Upper lobe of left lung (tissue), 6 donors: Measurements from ENCODE around the gene TCEA3. TPM values are rescaled to one million over a fixed set of nuclear protein-coding genes. Genes with fewer than 3 reads are reported as not detected.
A peak's percentile ranks its signal among the peaks of the same experiment; 100 is the strongest.

ENCODE experiments used
- ATAC-seq, 2 donors: fragments of 200-7000 bp; cut with Tn5 transposase; one replicate each; pipeline ENCODE4 v1.9.1; 2022; ENCODE audit warnings: mild to moderate bottlenecking in 2 of 2, moderate library complexity in 2 of 2; ENCODE audit not compliant: low FRiP score in 2 of 2
- DNase-seq, 2 donors: peaks; one replicate each; pipeline ENCODE4 v3.0.0-alpha.2; 2019 to 2020
- H3K27ac ChIP-seq, 4 donors: fragments of 200-600 bp; sonication (generic); one replicate each; pipeline ENCODE4 v1.5.1; 2016 to 2019
- H3K27me3 ChIP-seq, 4 donors: fragments of 200-600 bp; sonication (generic); one replicate each; pipeline ENCODE4 v1.5.1; 2017 to 2019
- H3K36me3 ChIP-seq, 4 donors: fragments of 200-600 bp; sonication (generic); one replicate each; pipeline ENCODE4 v1.5.1; 2016 to 2019
- H3K4me1 ChIP-seq, 4 donors: fragments of 200-600 bp; sonication (generic); one replicate each; pipeline ENCODE4 v1.5.1; 2018 to 2019
- H3K4me3 ChIP-seq, 4 donors: fragments of 200-600 bp; sonication (generic); one replicate each; pipeline ENCODE4 v1.5.1; 2017 to 2019; ENCODE audit warnings: mild to moderate bottlenecking in 2 of 4, moderate library complexity in 1 of 4
- H3K9me3 ChIP-seq, 4 donors: fragments of 200-600 bp; sonication (generic); one replicate each; pipeline ENCODE4 v1.5.1; 2018 to 2019
- EP300 ChIP-seq, 4 donors: sonication (generic); formaldehyde crosslinking; IDR thresholded peaks; one replicate each; pipeline ENCODE4 v1.5.1; 2017; ENCODE audit warnings: antibody characterized with exemption in 4 of 4, control low read depth in 2 of 4
- POLR2A ChIP-seq, 4 donors: fragments of 450-650 bp; IDR thresholded peaks; one replicate each; pipeline ENCODE4 v1.5.1; 2016 to 2017; ENCODE audit warnings: antibody characterized with exemption in 4 of 4, mild to moderate bottlenecking in 2 of 4
- POLR2AphosphoS5 ChIP-seq, 2 donors: sonication (generic); formaldehyde crosslinking; IDR thresholded peaks; one replicate each; pipeline ENCODE4 v1.5.1; 2017; ENCODE audit warnings: antibody characterized with exemption in 2 of 2
- WGBS, 2 donors: methylation state at CpG; one replicate each; pipeline ENCODE4 v1.1.5; 2017 to 2018; 5-methylcytosine and 5-hydroxymethylcytosine counted together
- total RNA-seq, 6 donors: library from RNA; depleted of rRNA in 4 of 6; stranded (reverse); fragments of >200 nt in 4 of 6; gene quantifications; one replicate each; pipeline versions ENCODE4 v1.1.0 to v1.2.1, GENCODE V29; 2016 to 2021
- TF ChIP-seq, protein P1 (sequence below), 6 experiments: fragments of 450-650 bp in 4 of 6; fragments of 200-600 bp in 2 of 6; sonication (generic) in 2 of 6; IDR thresholded peaks; one replicate each; pipeline ENCODE4 v1.5.1; 2016 to 2019; ENCODE audit warnings: antibody characterized with exemption in 6 of 6
- donor health status: DM: no; HTN: no; CAD: no; lungs with moderate emphysema.
- donor health status: DM: no; HTN: yes; CAD: no; lungs with severe emphysema.

The TCEA3 gene
- total RNA-seq, 6 donors from 2014 or later, result 32.5 to 141 (median 42.9) TPM

- WGBS, 2 donors, result 91 to 96% methylated on average over 2 of the region's 2 CpGs
- TF ChIP-seq, protein P1, sequence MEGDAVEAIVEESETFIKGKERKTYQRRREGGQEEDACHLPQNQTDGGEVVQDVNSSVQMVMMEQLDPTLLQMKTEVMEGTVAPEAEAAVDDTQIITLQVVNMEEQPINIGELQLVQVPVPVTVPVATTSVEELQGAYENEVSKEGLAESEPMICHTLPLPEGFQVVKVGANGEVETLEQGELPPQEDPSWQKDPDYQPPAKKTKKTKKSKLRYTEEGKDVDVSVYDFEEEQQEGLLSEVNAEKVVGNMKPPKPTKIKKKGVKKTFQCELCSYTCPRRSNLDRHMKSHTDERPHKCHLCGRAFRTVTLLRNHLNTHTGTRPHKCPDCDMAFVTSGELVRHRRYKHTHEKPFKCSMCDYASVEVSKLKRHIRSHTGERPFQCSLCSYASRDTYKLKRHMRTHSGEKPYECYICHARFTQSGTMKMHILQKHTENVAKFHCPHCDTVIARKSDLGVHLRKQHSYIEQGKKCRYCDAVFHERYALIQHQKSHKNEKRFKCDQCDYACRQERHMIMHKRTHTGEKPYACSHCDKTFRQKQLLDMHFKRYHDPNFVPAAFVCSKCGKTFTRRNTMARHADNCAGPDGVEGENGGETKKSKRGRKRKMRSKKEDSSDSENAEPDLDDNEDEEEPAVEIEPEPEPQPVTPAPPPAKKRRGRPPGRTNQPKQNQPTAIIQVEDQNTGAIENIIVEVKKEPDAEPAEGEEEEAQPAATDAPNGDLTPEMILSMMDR (IDR thresholded peaks at IDR 0.05), result no peak
- TF ChIP-seq POLR2A (IDR thresholded peaks at IDR 0.05) (no peak), POLR2AphosphoS5 (IDR thresholded peaks at IDR 0.05) (no peak), EP300 (IDR thresholded peaks at IDR 0.05) (no peak)
- DNase-seq (no peak), ATAC-seq (no peak)
- H3K27me3 ChIP-seq, result no peaks in the 10 kb centered on the region
- H3K36me3 ChIP-seq, result no peaks in the 10 kb centered on the region
- H3K9me3 ChIP-seq, result no peaks in the 10 kb centered on the region
- H3K27ac ChIP-seq, result no peak overlapping the region
- H3K4me1 ChIP-seq, result no peaks in the 10 kb centered on the region
- no peak overlapping the region for H3K4me3 ChIP-seq
Observed at GRCh38 chr1:23462766-23463165, 38.2 kb upstream of the TCEA3 start.

DNA sequence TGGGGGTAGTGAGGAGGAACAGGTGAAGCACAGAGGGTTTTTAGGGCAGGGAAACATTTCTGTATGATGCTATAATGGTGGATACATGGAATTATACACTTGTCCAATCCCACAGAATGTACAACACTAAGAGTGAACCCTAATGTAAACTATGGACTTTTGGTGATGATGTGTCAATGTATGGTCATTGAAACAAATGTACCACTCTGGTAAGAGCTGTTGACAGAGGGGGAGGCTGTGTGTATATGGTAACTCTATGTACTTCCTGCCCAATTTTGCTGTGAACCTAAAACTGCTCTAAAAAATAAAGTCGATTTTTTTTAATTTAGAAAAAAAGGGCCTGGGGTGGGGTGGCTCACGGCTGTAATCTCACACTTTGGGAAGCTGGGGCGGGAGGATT lies 36.5 kb upstream of the TCEA3 start:
- H3K9me3 ChIP-seq, result no peaks in the 10 kb centered on the region
- TF ChIP-seq POLR2A (IDR thresholded peaks at IDR 0.05) (no peak), POLR2AphosphoS5 (IDR thresholded peaks at IDR 0.05) (no peak), EP300 (IDR thresholded peaks at IDR 0.05) (no peak)
- TF ChIP-seq, protein P1 (IDR thresholded peaks at IDR 0.05), result no peak
- H3K27me3 ChIP-seq, result no peaks in the 10 kb centered on the region
- no peak overlapping the region for H3K4me3 ChIP-seq
- no peaks in the 10 kb centered on the region for H3K36me3 ChIP-seq
- 86 to 87% methylated on average over 3 of the region's 3 CpGs for WGBS, 2 donors
- ATAC-seq, result no peak
- no peak for DNase-seq
- H3K27ac ChIP-seq, result no peak overlapping the region
- peaks cover 0 to 7% (median 4%) of the 10 kb centered on the region in 4 donors for H3K4me1 ChIP-seq

GRCh38 chr1:23460519-23460918 lies 36.0 kb upstream of the TCEA3 start:
- DNase-seq (no peak), ATAC-seq (no peak)
- H3K9me3 ChIP-seq, result no peaks in the 10 kb centered on the region
- H3K36me3 ChIP-seq, result no peaks in the 10 kb centered on the region
- TF ChIP-seq POLR2AphosphoS5 (IDR thresholded peaks at IDR 0.05) (no peak), POLR2A (IDR thresholded peaks at IDR 0.05) (no peak), EP300 (IDR thresholded peaks at IDR 0.05) (no peak)
- TF ChIP-seq, protein P1 (IDR thresholded peaks at IDR 0.05), result no peak
- H3K4me3 ChIP-seq, result no peak overlapping the region
- WGBS, 2 donors, result 87 to 88% methylated on average over 4 of the region's 4 CpGs
- no peaks in the 10 kb centered on the region for H3K27me3 ChIP-seq
- no peak overlapping the region for H3K27ac ChIP-seq
- H3K4me1 ChIP-seq, result peaks cover 0 to 7% (median 4%) of the 10 kb centered on the region in 4 donors

DNA sequence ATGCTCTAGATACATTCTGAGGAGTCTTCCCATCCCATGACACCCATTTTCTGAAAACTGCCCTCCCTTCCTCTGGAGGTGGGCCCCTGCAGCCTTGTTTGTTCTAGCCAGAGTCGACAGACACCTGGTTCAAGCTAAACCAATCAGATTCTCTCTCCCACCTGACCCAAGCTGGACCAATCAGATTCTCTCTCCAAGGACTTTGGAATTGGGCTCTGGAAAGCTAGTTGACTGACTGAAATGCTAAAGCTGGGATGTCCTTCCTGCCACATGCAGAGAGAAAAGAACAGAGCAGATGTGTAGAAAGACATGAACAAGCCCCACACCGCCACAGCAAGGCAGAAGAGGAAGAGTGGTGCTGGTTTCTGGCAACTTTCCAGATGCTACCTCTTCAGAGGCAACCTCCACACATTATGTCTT lies 34.8 kb upstream of the TCEA3 start:
- Histone ChIP-seq H3K4me3 (no peak overlapping the region), H3K9me3 (no peaks in the 10 kb centered on the region), H3K36me3 (peaks cover 0 to 9% (median 0%) of the 10 kb centered on the region in 4 donors), H3K4me1 (peaks cover 0 to 8% (median 4%) of the 10 kb centered on the region in 4 donors), H3K27me3 (no peaks in the 10 kb centered on the region), H3K27ac (no peak overlapping the region)
- no peak for DNase-seq
- TF ChIP-seq EP300 (IDR thresholded peaks at IDR 0.05), result no peak
- TF ChIP-seq, protein P1 (IDR thresholded peaks at IDR 0.05), result no peak
- no peak for TF ChIP-seq POLR2AphosphoS5 (IDR thresholded peaks at IDR 0.05)
- TF ChIP-seq POLR2A (IDR thresholded peaks at IDR 0.05), result no peak
- ATAC-seq, result no peak
- 81 to 82% methylated on average over 2 of the region's 2 CpGs for WGBS, 2 donors

- Histone ChIP-seq H3K27ac (peak overlapping the region in 2 of 4 donors; percentile 26 to 35), H3K4me1 (peaks cover 7 to 37% (median 28%) of the 10 kb centered on the region in 4 donors), H3K9me3 (no peaks in the 10 kb centered on the region), H3K4me3 (no peak overlapping the region), H3K36me3 (peaks cover 0 to 11% (median 0%) of the 10 kb centered on the region in 4 donors), H3K27me3 (no peaks in the 10 kb centered on the region)
- no peak for TF ChIP-seq POLR2AphosphoS5 (IDR thresholded peaks at IDR 0.05)
- TF ChIP-seq, protein P1 (IDR thresholded peaks at IDR 0.05), result no peak
- no peak for TF ChIP-seq POLR2A (IDR thresholded peaks at IDR 0.05)
- TF ChIP-seq EP300 (IDR thresholded peaks at IDR 0.05), result no peak
- DNase-seq, result no peak
- WGBS, 2 donors, result 85 to 89% methylated on average over 4 to 5 of the region's 5 CpGs
- ATAC-seq, result no peak
Observed at GRCh38 chr1:23456226-23456625, 31.7 kb upstream of the TCEA3 start.
